Measurements from ENCODE around the gene TSPAN15.

The TSPAN15 gene

DNA sequence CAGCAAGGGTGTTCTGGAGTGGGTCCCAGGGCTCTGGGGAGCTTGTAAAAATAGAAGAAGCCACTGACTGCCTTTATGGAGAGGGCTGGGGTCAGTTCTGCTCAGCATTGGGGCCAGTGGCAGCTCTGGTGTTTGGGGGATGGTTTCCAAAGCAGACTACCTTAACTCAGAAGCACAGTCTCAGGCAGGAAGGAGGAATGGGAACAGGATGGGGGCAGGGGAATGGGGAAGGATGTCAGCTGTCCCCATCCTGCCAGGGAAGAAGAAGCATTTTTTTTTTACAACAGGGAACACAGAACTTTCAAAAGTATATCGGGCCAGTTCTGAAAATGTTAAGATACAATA, 28.8 kb downstream of the TSPAN15 start:
- no peaks in the 10 kb centered on the region for H3K27me3 ChIP-seq (ENCODE audit: insufficient read depth, low read length, poor library complexity)
- no peak for ATAC-seq (ENCODE audit: insufficient read depth, low read depth)
- H3K4me2 ChIP-seq (ENCODE audit: insufficient read depth, low read length), result no peak overlapping the region
- no peaks in the 10 kb centered on the region; the same call in 1 of the 2 replicates for H4K20me1 ChIP-seq (ENCODE audit: insufficient read depth, low read length)
- H3K9me3 ChIP-seq (ENCODE audit: insufficient read depth, low read length, severe bottlenecking), result no peaks in the 10 kb centered on the region
- H3K27ac ChIP-seq (ENCODE audit: low read length), result no peak overlapping the region
- no peak for DNase-seq
- no peaks in the 10 kb centered on the region for H3K36me3 ChIP-seq (ENCODE audit: insufficient read depth, low read length)
- no peaks in the 10 kb centered on the region for H3K79me2 ChIP-seq (ENCODE audit: insufficient read depth, low read length)
- H3K4me1 ChIP-seq (ENCODE audit: insufficient read depth, low read length), result no peaks in the 10 kb centered on the region
- H3K9ac ChIP-seq (ENCODE audit: low read depth, low read length), result no peak overlapping the region
- H3K4me3 ChIP-seq (ENCODE audit: low read depth in 1 of 2, low read length in 2 of 2), result no peak overlapping the region
- TF ChIP-seq EZH2 (IDR thresholded peaks at IDR 0.05; ENCODE audit: borderline replicate concordance, low read depth, low read length, severe bottlenecking), result no peak
- TF ChIP-seq, protein P1, sequence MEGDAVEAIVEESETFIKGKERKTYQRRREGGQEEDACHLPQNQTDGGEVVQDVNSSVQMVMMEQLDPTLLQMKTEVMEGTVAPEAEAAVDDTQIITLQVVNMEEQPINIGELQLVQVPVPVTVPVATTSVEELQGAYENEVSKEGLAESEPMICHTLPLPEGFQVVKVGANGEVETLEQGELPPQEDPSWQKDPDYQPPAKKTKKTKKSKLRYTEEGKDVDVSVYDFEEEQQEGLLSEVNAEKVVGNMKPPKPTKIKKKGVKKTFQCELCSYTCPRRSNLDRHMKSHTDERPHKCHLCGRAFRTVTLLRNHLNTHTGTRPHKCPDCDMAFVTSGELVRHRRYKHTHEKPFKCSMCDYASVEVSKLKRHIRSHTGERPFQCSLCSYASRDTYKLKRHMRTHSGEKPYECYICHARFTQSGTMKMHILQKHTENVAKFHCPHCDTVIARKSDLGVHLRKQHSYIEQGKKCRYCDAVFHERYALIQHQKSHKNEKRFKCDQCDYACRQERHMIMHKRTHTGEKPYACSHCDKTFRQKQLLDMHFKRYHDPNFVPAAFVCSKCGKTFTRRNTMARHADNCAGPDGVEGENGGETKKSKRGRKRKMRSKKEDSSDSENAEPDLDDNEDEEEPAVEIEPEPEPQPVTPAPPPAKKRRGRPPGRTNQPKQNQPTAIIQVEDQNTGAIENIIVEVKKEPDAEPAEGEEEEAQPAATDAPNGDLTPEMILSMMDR (IDR thresholded peaks at IDR 0.05; ENCODE audit: borderline replicate concordance, extremely low read depth, low read length, poor library complexity, severe bottlenecking), result no peak
- H2AFZ ChIP-seq (ENCODE audit: low read depth, low read length), result no peak overlapping the region

DNA sequence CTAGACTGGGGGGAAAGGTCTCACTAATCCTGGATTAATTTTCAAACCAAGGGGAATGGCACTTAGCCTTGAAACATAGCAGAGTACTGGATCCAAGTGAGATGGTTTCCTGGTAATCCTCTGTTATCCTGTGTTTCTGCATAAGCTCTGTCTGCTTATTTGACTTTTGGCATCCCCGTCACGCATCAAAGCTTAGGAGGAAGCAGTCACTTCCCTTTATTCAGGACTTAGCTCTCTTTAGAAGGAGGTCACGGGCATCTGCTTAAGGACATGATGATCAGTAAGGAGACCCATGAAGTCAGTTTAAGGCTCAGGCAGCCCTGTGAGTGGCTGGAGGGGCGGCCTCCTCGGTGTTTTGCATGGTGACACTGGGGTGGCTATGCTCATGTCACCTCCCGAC, 30.0 kb downstream of the TSPAN15 start:
- ATAC-seq (ENCODE audit: insufficient read depth, low read depth), result no peak
- no peaks in the 10 kb centered on the region; the same call in 1 of the 2 replicates for H4K20me1 ChIP-seq (ENCODE audit: insufficient read depth, low read length)
- no peak for DNase-seq
- H3K4me2 ChIP-seq (ENCODE audit: insufficient read depth, low read length), result no peak overlapping the region
- no peak for TF ChIP-seq EZH2 (IDR thresholded peaks at IDR 0.05; ENCODE audit: borderline replicate concordance, low read depth, low read length, severe bottlenecking)
- TF ChIP-seq, protein P1 (IDR thresholded peaks at IDR 0.05; ENCODE audit: borderline replicate concordance, extremely low read depth, low read length, poor library complexity, severe bottlenecking), result no peak
- no peak overlapping the region for H3K9ac ChIP-seq (ENCODE audit: low read depth, low read length)
- peaks cover 3% of the 10 kb centered on the region for H3K9me3 ChIP-seq (ENCODE audit: insufficient read depth, low read length, severe bottlenecking)
- H3K79me2 ChIP-seq (ENCODE audit: insufficient read depth, low read length), result no peaks in the 10 kb centered on the region
- H3K4me1 ChIP-seq (ENCODE audit: insufficient read depth, low read length), result no peaks in the 10 kb centered on the region
- H2AFZ ChIP-seq (ENCODE audit: low read depth, low read length), result no peak overlapping the region
- H3K27me3 ChIP-seq (ENCODE audit: insufficient read depth, low read length, poor library complexity), result no peaks in the 10 kb centered on the region
- no peaks in the 10 kb centered on the region for H3K36me3 ChIP-seq (ENCODE audit: insufficient read depth, low read length)
- H3K27ac ChIP-seq (ENCODE audit: low read length), result no peak overlapping the region
- H3K4me3 ChIP-seq (ENCODE audit: low read depth in 1 of 2, low read length in 2 of 2), result no peak overlapping the region

DNA sequence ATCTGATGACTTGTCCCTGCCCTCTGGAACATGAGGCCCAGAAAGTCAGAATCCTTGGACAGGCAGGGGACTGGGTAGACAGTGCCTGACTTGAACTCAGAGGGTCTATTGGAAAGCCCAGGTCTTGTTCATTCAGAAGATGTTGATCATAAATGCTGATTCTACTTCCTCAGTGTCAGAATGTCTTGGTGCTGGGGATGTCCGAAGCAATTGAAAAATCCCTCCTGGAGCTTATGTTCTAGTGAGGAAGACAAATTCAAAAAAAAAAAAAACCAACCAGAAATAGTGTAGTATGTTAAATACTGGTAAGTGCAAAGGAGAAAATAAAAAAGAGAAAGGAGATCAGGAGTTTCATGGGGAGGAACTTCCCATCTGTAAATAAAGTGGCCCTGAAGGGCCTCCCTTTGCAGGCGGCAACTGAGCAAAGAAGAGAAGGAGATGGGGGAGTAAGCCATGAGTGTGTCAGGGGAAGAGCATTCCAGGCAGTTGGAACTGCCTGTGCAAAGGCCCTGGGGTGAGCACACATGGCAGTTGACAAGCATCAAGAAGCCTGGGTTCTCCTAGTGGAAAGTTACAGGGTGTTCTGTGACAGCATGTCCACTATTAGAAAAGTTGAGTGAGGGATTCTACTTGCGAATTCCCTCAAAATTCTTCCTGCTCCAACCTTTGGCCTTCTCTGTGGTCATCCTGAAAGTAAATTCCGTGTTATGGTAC, 30.7 kb downstream of the TSPAN15 start:
- ATAC-seq (ENCODE audit: insufficient read depth, low read depth), result no peak
- H3K79me2 ChIP-seq (ENCODE audit: insufficient read depth, low read length), result no peaks in the 10 kb centered on the region
- no peaks in the 10 kb centered on the region; the same call in 1 of the 2 replicates for H4K20me1 ChIP-seq (ENCODE audit: insufficient read depth, low read length)
- H3K4me3 ChIP-seq (ENCODE audit: low read depth in 1 of 2, low read length in 2 of 2), result no peak overlapping the region
- no peak overlapping the region for H2AFZ ChIP-seq (ENCODE audit: low read depth, low read length)
- peaks cover 3% of the 10 kb centered on the region for H3K9me3 ChIP-seq (ENCODE audit: insufficient read depth, low read length, severe bottlenecking)
- no peaks in the 10 kb centered on the region for H3K4me1 ChIP-seq (ENCODE audit: insufficient read depth, low read length)
- H3K9ac ChIP-seq (ENCODE audit: low read depth, low read length), result no peak overlapping the region
- H3K4me2 ChIP-seq (ENCODE audit: insufficient read depth, low read length), result no peak overlapping the region
- no peak for DNase-seq
- H3K27me3 ChIP-seq (ENCODE audit: insufficient read depth, low read length, poor library complexity), result no peaks in the 10 kb centered on the region
- no peaks in the 10 kb centered on the region for H3K36me3 ChIP-seq (ENCODE audit: insufficient read depth, low read length)
- TF ChIP-seq, protein P1 (IDR thresholded peaks at IDR 0.05; ENCODE audit: borderline replicate concordance, extremely low read depth, low read length, poor library complexity, severe bottlenecking), result no peak
- H3K27ac ChIP-seq (ENCODE audit: low read length), result no peak overlapping the region

Measured in DND-41 (cell line).